ENCODE results near the gene MAPK10. TPM values are rescaled to one million over a fixed set of nuclear protein-coding genes. Genes with fewer than 3 reads are reported as not detected.

Gene MAPK10
- total RNA-seq, 2 experiments from 2014 or later = not detected

- ChIA-PET CTCF (no interaction called here), POLR2A (no interaction called here)
- Mint-ChIP-seq H3K27ac (no peak overlapping the region), H3K4me1 (ENCODE audit: low read depth) (no peaks in the 10 kb centered on the region), H3K9me3 (no peaks in the 10 kb centered on the region), H3K36me3 (ENCODE audit: low read depth) (no peaks in the 10 kb centered on the region), H3K4me3 (no peak overlapping the region), H3K27me3 (no peaks in the 10 kb centered on the region)
- TF ChIP-seq CTCF (IDR thresholded peaks at IDR 0.05) = no peak
- intact Hi-C loops (cut with micrococcal nuclease) = no loop called here
- DNase-seq = no peak
- ATAC-seq = no peak
Observed at GRCh38 chr4:86269354-86269753, 90.5 kb downstream of the MAPK10 start.

- ChIA-PET CTCF (no interaction called here), POLR2A (no interaction called here)
- H3K4me1 Mint-ChIP-seq (ENCODE audit: low read depth) = no peaks in the 10 kb centered on the region
- no peaks in the 10 kb centered on the region for H3K27me3 Mint-ChIP-seq
- no peak for TF ChIP-seq CTCF (IDR thresholded peaks at IDR 0.05)
- H3K27ac Mint-ChIP-seq = no peak overlapping the region
- H3K9me3 Mint-ChIP-seq = no peaks in the 10 kb centered on the region
- no peak overlapping the region for H3K4me3 Mint-ChIP-seq
- intact Hi-C loops (cut with micrococcal nuclease) = no loop called here
- ATAC-seq (no peak), DNase-seq (no peak)
- no peaks in the 10 kb centered on the region for H3K36me3 Mint-ChIP-seq (ENCODE audit: low read depth)
Observed at GRCh38 chr4:86264241-86264640, 95.6 kb downstream of the MAPK10 start.

GRCh38 chr4:86261636-86262035 lies 98.2 kb downstream of the MAPK10 start:
- DNase-seq (no peak), ATAC-seq (no peak)
- POLR2A ChIA-PET = no interaction called here
- Mint-ChIP-seq H3K4me3 (no peak overlapping the region), H3K27me3 (no peaks in the 10 kb centered on the region), H3K4me1 (ENCODE audit: low read depth) (no peaks in the 10 kb centered on the region), H3K27ac (no peak overlapping the region), H3K36me3 (ENCODE audit: low read depth) (no peaks in the 10 kb centered on the region), H3K9me3 (no peaks in the 10 kb centered on the region)
- CTCF ChIA-PET = no interaction called here
- intact Hi-C loops (cut with micrococcal nuclease) = no loop called here
- no peak for TF ChIP-seq CTCF (IDR thresholded peaks at IDR 0.05)

GRCh38 chr4:86256086-86256485 lies 103.8 kb downstream of the MAPK10 start:
- no peaks in the 10 kb centered on the region for H3K9me3 Mint-ChIP-seq
- no peak for TF ChIP-seq CTCF (IDR thresholded peaks at IDR 0.05)
- intact Hi-C loops (cut with micrococcal nuclease) = no loop called here
- DNase-seq (no peak), ATAC-seq (no peak)
- ChIA-PET CTCF (no interaction called here), POLR2A (interaction anchor here (0.7 kb wide), 1 partner anchor 296 kb away, joined by 6 read pairs; no protein-coding TSS in a partner anchor)
- no peak overlapping the region for H3K4me3 Mint-ChIP-seq
- no peaks in the 10 kb centered on the region for H3K4me1 Mint-ChIP-seq (ENCODE audit: low read depth)
- H3K27me3 Mint-ChIP-seq = no peaks in the 10 kb centered on the region
- H3K36me3 Mint-ChIP-seq (ENCODE audit: low read depth) = no peaks in the 10 kb centered on the region
- no peak overlapping the region for H3K27ac Mint-ChIP-seq

- no peak overlapping the region for H3K4me3 Mint-ChIP-seq
- no peak overlapping the region for H3K27ac Mint-ChIP-seq
- H3K27me3 Mint-ChIP-seq = no peaks in the 10 kb centered on the region
- no peaks in the 10 kb centered on the region for H3K4me1 Mint-ChIP-seq (ENCODE audit: low read depth)
- ChIA-PET POLR2A (no interaction called here), CTCF (no interaction called here)
- intact Hi-C loops (cut with micrococcal nuclease) = no loop called here
- peaks cover 1% of the 10 kb centered on the region for H3K9me3 Mint-ChIP-seq
- H3K36me3 Mint-ChIP-seq (ENCODE audit: low read depth) = no peaks in the 10 kb centered on the region
- DNase-seq (no peak), ATAC-seq (no peak)
- TF ChIP-seq CTCF (IDR thresholded peaks at IDR 0.05) = no peak
Observed at GRCh38 chr4:86250619-86251018, 109.2 kb downstream of the MAPK10 start.

Measured in activated CD8-positive, alpha-beta T cell treated with anti-CD3 and anti-CD28 coated beads for 36 hours (primary cell).